ENCODE results near the gene RPTOR.

RPTOR gene

DNA sequence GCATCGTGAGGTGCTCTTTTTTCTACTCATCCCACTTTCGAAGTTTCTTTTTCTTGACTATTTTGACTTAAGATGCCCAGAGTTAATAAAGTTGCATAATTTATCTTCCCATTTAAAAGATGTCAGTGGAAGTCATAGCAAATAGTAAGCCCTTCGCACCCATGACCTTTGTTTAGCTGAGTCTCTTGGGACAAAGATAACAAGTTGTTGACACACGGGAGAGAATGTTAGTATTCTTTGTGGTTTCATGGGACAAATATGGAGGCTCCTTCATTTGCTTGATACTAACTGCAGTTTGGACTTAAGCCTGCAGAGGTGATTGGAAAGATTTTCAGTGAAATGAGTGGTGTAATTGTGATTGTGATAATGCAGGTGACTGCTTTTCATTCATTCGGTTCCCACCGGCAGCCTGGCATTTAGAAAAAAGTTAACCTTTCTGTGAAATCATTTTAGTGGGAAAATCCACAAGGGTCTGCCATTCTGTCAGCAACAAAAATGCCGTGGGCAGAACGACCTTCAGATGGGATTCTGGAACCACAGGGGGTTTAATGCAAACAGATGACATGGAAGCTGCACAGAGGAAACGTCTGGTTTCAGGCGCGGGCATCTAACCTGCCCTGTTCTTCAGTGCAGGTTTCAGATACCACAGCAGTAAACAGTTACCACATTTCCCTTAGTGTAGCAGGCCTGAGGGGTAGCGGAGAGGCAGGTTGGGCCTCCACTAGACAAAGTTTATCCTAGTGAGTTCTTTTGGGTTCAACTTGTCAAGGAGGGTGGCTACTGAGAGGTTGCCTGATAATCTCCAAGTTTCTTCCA, 123.0 kb downstream of the RPTOR start:
- DNase-seq (ENCODE audit: low spot score) = no peak

DNA sequence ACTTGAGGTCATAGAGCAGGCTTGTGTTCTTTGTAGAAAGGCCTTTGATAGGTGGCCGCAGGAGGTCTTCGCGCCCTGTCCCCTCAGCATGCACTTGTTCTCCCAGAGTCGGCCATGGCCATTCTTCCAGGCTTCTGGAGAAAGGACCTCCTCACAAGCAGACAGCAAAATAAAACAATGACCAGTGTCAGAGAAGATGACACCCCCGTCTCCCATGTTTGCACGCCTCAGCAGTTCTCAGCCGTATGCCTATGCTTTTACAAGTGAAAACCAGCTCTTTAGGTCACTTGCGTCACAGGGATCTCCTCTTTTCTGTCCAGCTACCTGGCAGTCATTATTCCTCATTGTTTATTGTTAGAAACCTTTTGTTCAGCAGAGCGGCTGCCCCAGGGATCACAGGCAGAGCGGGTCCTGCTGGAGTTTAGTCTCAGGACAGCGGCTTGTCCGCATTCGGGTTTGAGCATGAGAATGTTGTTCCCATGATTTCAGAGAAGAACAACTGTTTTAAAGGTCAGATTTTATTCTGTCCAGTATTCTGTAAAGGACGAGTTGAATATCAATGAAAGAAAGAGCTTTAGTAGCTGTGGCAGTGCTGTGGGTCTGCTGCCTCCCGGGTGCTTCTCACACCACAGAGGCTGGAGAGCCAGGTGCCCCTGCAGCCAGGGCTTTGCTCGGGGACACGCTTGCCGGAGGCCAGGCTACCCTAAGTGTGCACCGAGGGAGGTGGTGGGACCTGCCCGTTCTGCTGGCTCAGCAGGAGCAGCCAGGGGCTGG, 123.9 kb downstream of the RPTOR start:
- no peak for DNase-seq (ENCODE audit: low spot score)

DNA sequence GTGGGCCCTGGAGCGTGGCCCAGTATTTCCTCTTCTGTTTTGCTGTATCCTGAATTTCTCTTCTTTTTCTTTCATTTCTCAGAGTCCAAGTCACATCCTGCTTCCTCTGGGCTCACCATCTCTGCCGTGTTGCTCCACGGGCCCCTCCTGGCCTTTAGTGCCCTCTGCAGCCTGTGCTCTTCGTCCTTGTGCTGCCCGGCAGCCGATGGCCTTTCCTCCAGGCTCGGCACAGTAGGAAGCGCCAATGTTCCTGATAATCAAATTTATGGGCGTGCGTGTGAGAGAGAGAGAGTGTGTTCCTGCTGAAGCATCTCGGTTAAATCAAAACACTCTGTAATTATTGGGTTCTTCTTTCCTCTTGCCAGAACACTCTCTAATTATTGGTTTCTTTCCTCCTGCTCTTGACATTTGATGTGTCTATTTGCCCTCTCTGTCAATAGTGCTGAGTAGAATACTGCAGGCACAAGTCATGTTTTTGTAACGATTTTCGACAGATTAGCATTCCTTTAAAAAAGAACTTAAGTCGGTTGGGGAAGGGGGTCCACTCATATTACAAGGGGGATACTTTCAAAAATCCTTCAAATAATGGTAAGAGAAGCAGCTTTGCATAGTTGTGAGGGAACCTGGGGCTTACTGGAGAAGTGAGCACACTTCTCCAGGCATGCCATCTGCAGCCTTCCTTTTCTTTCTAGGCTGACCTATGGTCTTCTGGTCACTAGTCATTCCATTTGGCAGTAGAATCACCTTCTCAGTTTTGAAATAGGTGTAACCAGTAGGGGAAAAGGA, 126.6 kb downstream of the RPTOR start:
- no peak for DNase-seq (ENCODE audit: low spot score)

DNA sequence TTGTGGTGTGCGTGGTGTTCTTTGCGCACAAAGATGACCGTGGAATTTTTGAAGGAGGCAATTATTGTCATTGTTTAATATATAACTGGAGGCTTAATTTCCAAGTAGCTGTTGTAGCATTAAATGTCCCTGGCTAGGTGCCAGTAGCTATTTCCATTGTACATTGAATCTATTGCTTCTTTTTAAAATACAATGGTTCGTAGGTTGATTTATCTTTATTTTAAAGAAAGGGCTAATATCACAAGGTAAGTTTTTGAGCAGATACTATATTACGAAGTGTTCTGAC, 127.1 kb downstream of the RPTOR start:
- DNase-seq (ENCODE audit: low spot score) = no peak

DNA sequence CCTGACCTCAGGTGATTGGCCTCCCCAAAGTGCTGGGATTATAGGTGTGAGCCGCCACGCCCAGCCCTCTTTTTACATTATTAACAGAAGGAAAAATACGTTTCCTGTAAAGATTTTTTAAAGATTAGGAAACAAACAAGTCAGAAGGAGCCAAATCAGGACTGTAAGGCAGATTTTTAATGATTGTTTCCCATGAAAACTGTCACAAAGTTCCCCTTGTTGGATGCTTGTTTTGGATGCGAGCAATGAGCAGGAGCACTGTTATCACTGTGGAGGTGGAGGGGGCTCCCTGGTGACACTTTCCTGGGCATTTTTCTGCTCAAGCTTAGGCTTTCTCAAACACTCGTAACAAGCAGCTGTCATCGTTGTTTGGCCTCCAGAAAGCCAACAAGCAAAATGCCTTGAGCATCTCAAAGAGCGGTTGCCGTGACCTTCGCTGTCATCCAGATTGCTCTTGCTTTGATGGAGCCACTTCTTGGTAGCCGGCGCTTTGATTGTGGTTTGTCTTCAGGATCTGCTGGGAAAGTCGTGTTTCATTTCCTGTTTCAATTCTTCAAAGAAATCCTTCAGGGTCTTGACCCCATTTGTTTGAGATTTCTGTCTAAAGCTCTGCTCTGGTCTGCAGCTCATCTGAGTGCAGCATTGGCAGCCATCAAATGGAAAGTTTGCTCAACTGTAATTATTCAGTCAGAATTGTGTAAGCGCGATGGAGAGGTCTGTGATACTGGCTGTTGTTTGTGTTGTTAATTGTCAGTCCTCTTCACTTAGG, 128.7 kb downstream of the RPTOR start:
- DNase-seq (ENCODE audit: low spot score) = no peak

DNA sequence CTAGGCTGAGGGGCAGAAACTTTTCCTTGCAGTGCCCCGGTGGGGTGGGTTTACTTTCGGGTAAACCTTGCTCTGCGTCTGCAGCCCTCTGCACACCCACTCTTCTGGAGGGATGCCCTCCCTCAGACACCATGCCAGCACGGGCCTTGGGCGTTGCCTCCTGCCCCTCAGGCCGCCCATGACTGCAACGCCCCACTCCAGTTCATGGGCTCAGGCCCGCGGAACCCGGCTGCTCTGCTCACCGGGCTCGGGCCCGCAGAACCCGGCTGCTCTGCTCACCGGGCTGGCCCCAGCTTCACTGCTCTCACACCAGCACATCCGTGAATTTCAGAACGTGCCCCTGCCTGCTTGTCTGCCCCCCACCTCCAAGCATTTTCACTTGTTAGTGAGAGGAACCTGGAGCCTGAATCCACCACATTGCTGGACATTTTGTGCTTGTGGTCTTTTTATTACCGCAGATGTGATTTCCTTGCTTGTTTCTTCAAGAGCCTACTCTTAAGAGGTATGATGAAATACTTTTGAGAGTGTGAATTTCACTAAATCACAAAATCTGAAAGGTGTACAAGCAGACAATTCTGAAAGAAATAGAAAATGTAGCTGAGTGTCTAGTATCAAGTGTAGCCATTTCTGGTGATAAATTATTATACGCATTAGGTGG, 130.9 kb downstream of the RPTOR start:
- DNase-seq (ENCODE audit: low spot score) = no peak

DNA sequence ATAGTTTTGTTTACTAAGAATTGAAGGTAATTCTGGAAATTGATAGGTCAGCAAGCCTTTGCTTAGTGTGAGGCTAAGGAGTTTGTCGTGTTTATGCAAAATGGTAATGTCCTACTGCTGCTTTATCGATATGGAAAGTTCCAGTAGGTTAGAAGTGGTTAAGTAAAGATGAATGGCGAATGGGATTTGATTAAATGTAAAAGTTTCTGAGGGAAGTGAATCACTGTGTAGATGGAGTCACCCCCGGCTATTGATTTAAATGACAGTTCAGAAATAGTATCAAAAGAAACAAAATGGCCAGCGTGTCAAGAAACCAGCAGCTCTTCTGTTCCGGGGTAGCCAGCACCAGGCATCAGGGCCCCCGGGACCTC, 131.4 kb downstream of the RPTOR start:
- DNase-seq (ENCODE audit: low spot score) = no peak

DNA sequence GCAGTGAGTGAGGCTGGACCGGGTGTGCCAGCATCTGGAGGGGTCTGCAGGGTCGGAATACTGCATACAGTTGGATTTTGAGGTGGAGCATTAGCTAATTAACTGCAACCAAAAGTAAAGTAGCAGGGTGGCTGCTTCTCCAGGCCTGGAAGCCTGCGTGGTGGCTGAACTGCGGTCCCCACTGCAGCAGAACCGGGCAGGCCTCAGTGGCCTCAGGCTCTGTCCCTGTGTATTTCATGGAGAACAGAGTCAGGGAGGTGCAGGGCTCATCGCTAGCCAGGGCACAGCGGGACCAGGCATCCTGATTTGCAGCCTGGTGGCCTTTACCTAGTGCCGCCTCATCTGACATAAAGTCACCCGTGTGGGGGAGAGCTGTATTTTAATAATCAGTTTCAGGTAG, 131.9 kb downstream of the RPTOR start:
- DNase-seq (ENCODE audit: low spot score) = no peak

DNA sequence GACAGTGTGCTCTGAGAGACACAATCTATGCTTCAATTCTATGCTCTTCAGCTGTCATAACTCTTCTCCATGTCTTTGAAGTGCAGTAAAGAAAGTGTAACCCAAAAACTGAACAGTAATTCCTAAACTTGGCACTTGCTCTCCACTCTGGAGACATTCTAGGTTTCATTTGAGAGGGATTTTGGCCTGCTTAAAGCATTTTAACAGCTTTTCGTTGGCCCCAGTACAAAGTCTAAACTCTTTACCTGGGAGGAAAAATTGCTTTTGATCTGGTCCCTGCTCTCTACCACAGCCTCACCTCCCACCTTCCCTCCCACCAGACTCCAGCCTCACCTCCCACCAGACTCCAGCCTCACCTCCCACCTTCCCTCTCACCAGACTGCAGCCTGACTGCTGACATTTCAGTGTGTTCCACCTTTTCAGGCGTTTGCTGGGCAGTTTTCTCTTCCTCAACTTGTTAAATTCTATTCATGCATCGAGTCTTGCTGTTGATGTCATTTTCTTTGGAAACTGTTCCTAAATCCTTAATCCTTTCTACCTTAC, 132.6 kb downstream of the RPTOR start:
- DNase-seq (ENCODE audit: low spot score) = no peak

DNA sequence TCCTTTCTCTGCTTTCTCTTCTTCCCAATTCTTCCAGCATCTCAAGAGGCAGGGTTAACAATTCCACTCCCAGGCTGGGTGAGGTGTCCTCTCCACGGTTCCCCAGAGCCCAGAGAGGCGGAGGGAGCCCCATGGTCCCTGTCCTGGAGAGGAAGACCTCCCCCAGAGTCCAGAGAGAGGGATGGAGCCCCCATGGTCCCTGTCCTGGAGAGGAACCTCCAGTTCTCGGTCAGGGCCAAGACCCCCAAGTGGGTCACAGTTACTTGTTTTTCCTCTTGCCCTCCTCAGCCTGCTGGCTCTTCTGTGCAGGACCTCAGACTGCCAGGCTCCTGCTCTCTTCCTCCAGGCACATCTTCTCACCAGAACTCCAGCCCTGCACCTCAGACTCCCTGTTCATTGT, 135.2 kb downstream of the RPTOR start:
- no peak for DNase-seq (ENCODE audit: low spot score)

DNA sequence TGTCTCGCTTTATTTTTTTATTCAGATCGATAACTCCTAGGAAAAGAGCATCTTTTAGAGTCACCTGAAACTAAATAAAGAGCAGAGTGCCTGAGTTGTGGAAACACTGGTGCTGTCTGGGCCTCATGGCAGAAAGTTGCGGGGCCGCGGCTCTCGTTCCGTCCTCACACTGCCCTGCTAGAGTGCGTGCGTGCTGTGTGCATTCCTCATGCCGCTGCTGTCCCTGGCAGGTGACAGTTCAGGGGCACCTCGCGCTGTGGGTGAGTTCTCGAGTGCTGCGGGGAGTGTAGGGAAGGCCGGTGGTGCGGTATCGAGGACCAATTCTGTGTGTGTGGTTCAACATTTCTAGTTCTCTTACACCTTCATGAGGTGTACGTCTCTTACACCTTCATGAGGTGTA, 136.6 kb downstream of the RPTOR start:
- DNase-seq (ENCODE audit: low spot score) = no peak

DNA sequence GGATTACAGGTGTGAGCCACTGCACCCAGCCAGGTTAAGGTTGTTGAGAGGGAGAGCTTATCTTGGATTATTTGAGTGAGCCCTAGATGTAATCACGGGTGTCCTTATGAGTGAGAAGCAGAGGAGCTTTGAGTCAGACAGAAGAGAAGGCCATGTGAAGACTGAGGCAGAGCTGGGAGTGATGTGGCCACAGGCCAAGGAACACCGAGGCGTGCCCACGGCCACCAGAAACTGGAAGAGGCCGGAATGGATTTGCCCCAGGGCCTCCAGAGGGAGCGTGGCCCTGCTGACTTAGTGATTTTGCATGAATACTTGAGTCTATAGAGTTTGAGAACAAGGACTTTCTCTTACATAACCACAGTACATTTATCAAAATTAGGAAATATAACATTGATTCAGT, 137.7 kb downstream of the RPTOR start:
- no peak for DNase-seq (ENCODE audit: low spot score)

DNA sequence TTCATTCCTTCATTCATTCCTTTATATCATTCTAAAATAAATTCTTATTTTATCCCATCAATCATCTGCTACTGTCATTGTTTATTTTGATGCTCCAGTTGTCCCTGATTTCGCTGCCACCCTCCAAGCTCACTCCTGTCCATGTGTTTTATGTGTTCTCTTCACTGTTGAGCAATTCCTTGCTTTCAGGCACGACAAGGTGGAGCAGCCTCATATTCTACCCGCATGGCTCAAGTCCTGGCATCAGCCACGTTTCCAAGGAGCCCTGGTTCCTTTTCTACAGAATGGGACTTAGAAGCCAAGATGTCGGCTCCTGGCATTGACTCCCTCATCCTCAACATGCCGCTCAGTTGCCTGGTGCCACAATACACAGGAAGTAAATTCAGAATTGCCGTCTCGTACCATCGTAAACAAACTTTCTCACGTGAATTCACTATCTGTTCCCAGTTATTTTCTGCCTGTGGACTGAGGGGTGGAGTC, 139.0 kb downstream of the RPTOR start:
- no peak for DNase-seq (ENCODE audit: low spot score)

DNA sequence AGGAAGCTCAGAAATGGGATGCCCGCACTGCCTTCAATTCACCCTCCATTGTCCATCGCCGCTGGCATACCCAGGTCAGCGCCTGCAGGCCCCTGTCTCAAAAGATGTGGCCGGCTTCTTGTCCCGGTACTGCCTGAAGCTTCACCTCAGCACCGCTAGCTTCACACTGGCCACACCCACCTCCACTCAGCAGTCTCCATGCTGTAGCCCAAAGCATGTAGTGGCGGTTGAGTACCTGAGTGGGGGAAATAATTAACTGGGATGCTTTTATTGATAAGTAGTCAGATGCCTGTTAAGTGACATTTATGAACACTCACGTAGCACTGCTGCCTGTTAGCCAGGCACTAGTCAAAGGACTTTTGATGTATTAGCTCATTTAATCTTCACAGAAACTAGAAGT, 143.2 kb downstream of the RPTOR start:
- DNase-seq (ENCODE audit: low spot score) = no peak

DNA sequence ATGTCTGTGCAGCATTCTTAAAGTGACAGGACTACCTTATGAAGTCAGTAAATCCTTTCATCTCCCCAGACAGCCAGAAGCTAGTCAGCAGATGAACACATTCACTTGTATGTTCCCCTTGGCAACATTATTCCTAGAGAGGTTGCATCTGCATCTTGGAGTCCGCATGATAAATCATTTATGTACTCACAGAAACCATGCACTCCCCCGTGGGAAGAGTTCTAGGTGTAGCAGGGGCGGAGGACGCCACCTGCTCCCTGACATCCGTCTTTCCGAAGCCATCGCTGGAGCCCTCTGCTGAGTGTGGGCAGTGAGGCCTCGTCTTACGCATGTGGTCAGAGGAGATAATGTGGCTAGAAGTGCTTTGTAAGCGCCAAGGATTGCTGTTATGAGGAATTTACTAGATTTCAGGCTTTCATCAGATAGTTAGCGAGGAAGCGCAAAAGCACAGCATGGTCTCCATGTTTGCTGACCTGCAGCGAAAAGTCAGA, 144.5 kb downstream of the RPTOR start:
- DNase-seq (ENCODE audit: low spot score) = no peak

DNA sequence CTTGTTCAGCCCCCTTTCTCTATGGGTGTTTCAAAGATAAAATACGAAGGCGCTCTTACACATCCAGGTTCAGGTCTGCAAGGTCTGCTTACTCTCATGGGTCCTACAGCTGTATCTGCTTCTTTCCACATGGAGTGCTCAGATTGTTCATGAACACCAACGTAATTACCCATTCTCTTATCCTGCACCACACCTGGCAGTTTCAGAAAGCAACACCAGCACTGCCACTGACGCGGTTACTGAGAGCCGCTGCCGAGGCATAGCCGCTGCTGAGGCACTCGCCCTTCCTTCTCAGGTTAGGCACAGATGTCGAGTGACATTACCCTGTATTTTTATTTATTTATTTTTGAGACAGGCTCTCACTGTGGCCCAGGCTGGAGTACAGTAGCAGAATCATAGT, 147.1 kb downstream of the RPTOR start:
- no peak for DNase-seq (ENCODE audit: low spot score)

DNA sequence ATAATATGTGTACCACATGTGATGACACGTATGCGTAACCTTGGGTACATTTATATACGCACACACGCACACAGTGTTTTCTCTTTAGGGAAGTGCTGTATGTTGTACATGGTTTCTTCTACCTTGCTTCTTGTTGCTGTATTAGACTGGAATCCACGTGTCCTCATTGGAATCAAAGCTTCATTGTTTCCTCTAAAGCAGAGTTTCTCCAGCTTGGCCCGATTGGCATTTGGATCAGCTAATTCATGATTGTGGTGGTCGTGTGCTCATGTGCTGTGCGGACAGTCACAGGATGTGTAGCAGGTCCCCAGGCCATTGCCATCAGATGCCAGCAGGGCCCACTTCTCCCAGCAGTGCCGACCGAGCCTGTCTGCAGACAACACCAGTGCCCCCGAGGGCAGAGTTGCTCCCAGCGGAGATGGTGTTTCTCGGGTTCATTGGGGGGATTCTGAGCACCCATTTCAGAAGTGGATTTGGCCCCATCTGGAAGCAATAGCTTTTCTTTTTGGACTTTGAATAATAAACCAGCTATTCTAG, 148.4 kb downstream of the RPTOR start:
- no peak for DNase-seq (ENCODE audit: low spot score)

DNA sequence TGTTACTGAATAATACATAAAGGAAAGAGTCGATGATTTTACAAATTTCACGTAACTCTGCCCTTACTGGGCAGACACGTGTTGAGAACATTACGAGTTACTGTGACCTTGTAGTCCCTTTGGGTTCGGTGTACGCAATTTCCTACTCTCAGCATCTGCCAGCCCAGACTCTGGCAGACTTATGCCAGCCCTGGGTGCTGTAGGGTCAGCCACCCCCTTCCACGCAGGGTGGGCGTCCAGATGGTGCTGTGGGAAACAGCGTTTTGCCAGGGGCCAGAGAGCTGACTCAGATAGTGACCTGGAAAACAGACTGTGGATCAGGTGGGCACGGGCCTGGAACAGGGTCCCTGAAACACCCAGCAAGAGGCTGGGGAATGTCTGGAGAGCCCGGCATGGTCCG, 148.9 kb downstream of the RPTOR start:
- DNase-seq (ENCODE audit: low spot score) = no peak

DNA sequence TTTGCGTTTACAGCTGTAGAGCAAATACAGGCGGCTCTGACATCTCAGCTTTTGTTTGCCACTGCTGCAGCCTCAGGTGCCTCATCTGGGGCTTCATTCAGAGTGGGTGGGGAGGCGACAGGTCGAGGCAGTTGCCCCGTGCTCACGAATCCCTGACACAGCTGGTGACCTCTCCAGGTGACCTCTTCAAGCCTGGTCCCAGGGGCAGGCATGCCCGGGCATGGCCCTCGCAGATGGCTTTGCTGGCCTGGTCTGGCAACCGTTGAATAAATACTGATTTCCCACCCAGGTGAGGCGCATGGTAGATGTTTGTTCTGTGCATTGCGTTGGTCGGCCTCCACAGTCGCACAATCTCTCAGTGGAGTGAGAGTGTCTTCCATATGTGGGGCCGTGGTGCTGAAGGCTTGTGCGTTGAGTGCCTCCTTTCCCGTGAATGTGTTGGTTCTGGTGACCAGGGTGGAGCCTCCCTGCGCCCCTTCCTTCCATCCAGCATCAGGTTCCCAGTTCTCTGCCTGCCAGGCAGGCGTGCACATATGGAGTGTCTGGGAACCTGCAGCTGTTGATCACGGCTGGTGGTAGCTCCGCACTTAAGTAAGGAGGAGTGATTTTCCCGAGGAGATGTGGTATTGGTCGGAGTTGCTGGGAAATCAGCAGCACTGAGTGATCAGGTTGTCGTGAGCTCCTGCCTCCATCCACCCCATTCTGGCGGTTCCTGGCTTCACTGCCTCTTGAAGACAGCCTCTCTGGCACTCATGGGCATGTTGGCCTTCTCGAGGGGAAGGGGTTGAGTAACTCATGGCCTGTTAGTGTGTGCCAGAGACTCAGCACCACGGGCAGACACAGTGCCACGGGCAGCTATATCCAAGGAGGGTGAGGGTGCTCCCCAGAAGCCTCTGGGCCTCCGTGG, 149.7 kb downstream of the RPTOR start:
- DNase-seq (ENCODE audit: low spot score) = no peak

Measured in GM03348 (cell line).